Fibroblast of lung (primary cell): Measurements from ENCODE around the gene VAV2.

ENCODE experiments used
- CTCF ChIP-seq, 2 donors: IDR thresholded peaks in 1 of 2; conservative IDR thresholded peaks in 1 of 2; 1 replicate in 1 of 2; 2 replicates in 1 of 2; pipeline ENCODE4 v1.5.1; 2011 to 2012; ENCODE audit warnings: low read length in 2 of 2, control low read depth in 1 of 2, inconsistent platforms in 1 of 2, low read depth in 1 of 2, mild to moderate bottlenecking in 1 of 2
- EZH2 ChIP-seq: IDR thresholded peaks from 2 replicates; pipeline ENCODE4 v1.5.1; 2012; ENCODE audit warnings: low read length, control low read depth, mild to moderate bottlenecking; ENCODE audit errors: missing control alignments

- TF ChIP-seq CTCF (conservative IDR thresholded peaks at IDR 0.05 in 1 of 2, IDR thresholded peaks at IDR 0.05 in 1 of 2; ENCODE audit: low read depth in 1 of 2, low read length in 2 of 2) = no peak
- no peak for TF ChIP-seq EZH2
Observed at GRCh38 chr9:133715295-133715865, 276.7 kb downstream of the VAV2 start.
